RWPE2 (cell line): Measurements from ENCODE around the gene B9D1.

Source experiments
- ATAC-seq: fragments of 200-7000 bp; cut with Tn5 transposase; 3 replicates; pipeline ENCODE4 v1.9.1; 2021; ENCODE audit warnings: low read depth
- DNase-seq: peaks from one replicate; pipeline ENCODE4 v3.0.0-alpha.2; 2020; ENCODE audit warnings: low spot score
- H3K27ac ChIP-seq: fragments of 450-650 bp; 2 replicates; pipeline ENCODE4 v1.5.1; 2017; ENCODE audit warnings: mild to moderate bottlenecking; ENCODE audit not compliant: poor library complexity, severe bottlenecking
- H3K27me3 ChIP-seq: fragments of 250-450 bp; sonication (Bioruptor Pico); 2 replicates; pipeline ENCODE4 v1.5.1; 2021; ENCODE audit warnings: mild to moderate bottlenecking, moderate library complexity; ENCODE audit not compliant: insufficient read depth, poor library complexity, severe bottlenecking
- H3K36me3 ChIP-seq: fragments of 250-450 bp; sonication (Bioruptor Pico); 2 replicates; pipeline ENCODE4 v1.5.1; 2020; ENCODE audit warnings: low read depth, mild to moderate bottlenecking, moderate library complexity
- H3K4me1 ChIP-seq: fragments of 250-450 bp; sonication (Bioruptor Pico); 2 replicates; pipeline ENCODE4 v1.5.1; 2021; ENCODE audit warnings: mild to moderate bottlenecking, moderate library complexity; ENCODE audit not compliant: insufficient read depth, poor library complexity, severe bottlenecking
- H3K4me3 ChIP-seq: fragments of 250-450 bp; sonication (Bioruptor Pico); 2 replicates; pipeline ENCODE4 v1.5.1; 2021; ENCODE audit warnings: mild to moderate bottlenecking, moderate library complexity; ENCODE audit not compliant: severe bottlenecking
- H3K9me3 ChIP-seq: fragments of 250-450 bp; sonication (Bioruptor Pico); 2 replicates; pipeline ENCODE4 v1.5.1; 2021; ENCODE audit warnings: mild to moderate bottlenecking, moderate library complexity; ENCODE audit not compliant: severe bottlenecking
- CTCF ChIP-seq: fragments of 450-650 bp; IDR thresholded peaks from one replicate; pipeline ENCODE4 v1.5.1; 2017; ENCODE audit warnings: mild to moderate bottlenecking, moderate library complexity; ENCODE audit not compliant: poor library complexity, severe bottlenecking

B9D1 gene

GRCh38 chr17:19322129-19322505 lies 40.4 kb downstream of the B9D1 start:
- Histone ChIP-seq H3K4me1 (peaks cover 9% of the 10 kb centered on the region), H3K9me3 (peaks cover 5% of the 10 kb centered on the region), H3K4me3 (no peak overlapping the region), H3K27me3 (no peaks in the 10 kb centered on the region), H3K27ac (no peak overlapping the region), H3K36me3 (peaks cover 23% of the 10 kb centered on the region)
- no peak for TF ChIP-seq CTCF
- DNase-seq (no peak), ATAC-seq (no peak)

GRCh38 chr17:19321481-19322128 lies 40.9 kb downstream of the B9D1 start:
- Histone ChIP-seq H3K4me3 (no peak overlapping the region), H3K4me1 (peaks cover 5% of the 10 kb centered on the region), H3K27ac (no peak overlapping the region), H3K27me3 (no peaks in the 10 kb centered on the region), H3K36me3 (peaks cover 28% of the 10 kb centered on the region), H3K9me3 (peaks cover 5% of the 10 kb centered on the region)
- DNase-seq (no peak), ATAC-seq (no peak)
- TF ChIP-seq CTCF: no peak

GRCh38 chr17:19320876-19321275 lies 41.6 kb downstream of the B9D1 start:
- TF ChIP-seq CTCF: no peak
- H3K27me3 ChIP-seq: no peaks in the 10 kb centered on the region
- no peak overlapping the region for H3K27ac ChIP-seq
- no peak for ATAC-seq
- peaks cover 5% of the 10 kb centered on the region for H3K9me3 ChIP-seq
- H3K36me3 ChIP-seq: peaks cover 34% of the 10 kb centered on the region
- no peak overlapping the region for H3K4me3 ChIP-seq
- no peak for DNase-seq
- no peaks in the 10 kb centered on the region for H3K4me1 ChIP-seq

- ATAC-seq (no peak), DNase-seq (no peak)
- H3K4me3 ChIP-seq: no peak overlapping the region
- no peak for TF ChIP-seq CTCF
- H3K9me3 ChIP-seq: no peaks in the 10 kb centered on the region
- no peaks in the 10 kb centered on the region for H3K4me1 ChIP-seq
- no peaks in the 10 kb centered on the region for H3K27me3 ChIP-seq
- peaks cover 43% of the 10 kb centered on the region for H3K36me3 ChIP-seq
- no peak overlapping the region for H3K27ac ChIP-seq
Observed at GRCh38 chr17:19319771-19320505, 42.6 kb downstream of the B9D1 start.

- ATAC-seq (no peak), DNase-seq (no peak)
- H3K4me3 ChIP-seq: no peak overlapping the region
- peaks cover 4% of the 10 kb centered on the region for H3K4me1 ChIP-seq
- no peaks in the 10 kb centered on the region for H3K9me3 ChIP-seq
- peaks cover 44% of the 10 kb centered on the region for H3K36me3 ChIP-seq
- no peak overlapping the region for H3K27ac ChIP-seq
- no peak for TF ChIP-seq CTCF
- H3K27me3 ChIP-seq: no peaks in the 10 kb centered on the region
Observed at GRCh38 chr17:19318611-19319010, 43.9 kb downstream of the B9D1 start.
